Neuronal stem cell (in vitro differentiated cells): ENCODE data around the gene ATP8B4.

ENCODE experiments used
- DNase-seq: peaks from one replicate; pipeline ENCODE4 v3.0.0-alpha.2; 2013; ENCODE audit warnings: low spot score
- H2AFZ ChIP-seq: one replicate; pipeline ENCODE4 v1.6.1; 2013; ENCODE audit warnings: mild to moderate bottlenecking, low read length, inconsistent platforms
- H2AK5ac ChIP-seq: 2 replicates; pipeline ENCODE4 v1.6.1; 2013; ENCODE audit warnings: low read depth, mild to moderate bottlenecking, inconsistent platforms, low read length, moderate library complexity, mixed read lengths
- H2BK120ac ChIP-seq: 2 replicates; pipeline ENCODE4 v1.6.1; 2013; ENCODE audit warnings: low read depth, mild to moderate bottlenecking, inconsistent platforms, low read length, moderate library complexity, mixed read lengths
- H2BK12ac ChIP-seq: one replicate; pipeline ENCODE4 v1.6.1; 2013; ENCODE audit warnings: low read length, inconsistent platforms
- H2BK15ac ChIP-seq: 2 replicates; pipeline ENCODE4 v1.6.1; 2013; ENCODE audit warnings: mild to moderate bottlenecking, low read length, inconsistent platforms, mixed read lengths
- H2BK5ac ChIP-seq: one replicate; pipeline ENCODE4 v1.6.1; 2013; ENCODE audit warnings: inconsistent platforms, mild to moderate bottlenecking, low read length, moderate library complexity
- H3K14ac ChIP-seq: one replicate; pipeline ENCODE4 v1.6.1; 2013; ENCODE audit warnings: low read length, inconsistent platforms
- H3K18ac ChIP-seq: 2 replicates; pipeline ENCODE4 v1.6.1; 2013; ENCODE audit warnings: low read length, inconsistent platforms
- H3K23ac ChIP-seq: 2 replicates; pipeline ENCODE4 v1.6.1; 2013; ENCODE audit warnings: low read depth, mild to moderate bottlenecking, mixed read lengths, low read length, inconsistent platforms; ENCODE audit not compliant: poor library complexity
- H3K27ac ChIP-seq: replicated peaks from 3 replicates; pipeline ENCODE4 v1.5.1; 2013; ENCODE audit warnings: low read length, inconsistent platforms
- H3K27me3 ChIP-seq, 3 experiments: 2 replicates each; pipeline ENCODE4 v1.6.1; 2013; ENCODE audit warnings: low read length in 3 of 3, mild to moderate bottlenecking in 2 of 3, inconsistent platforms in 1 of 3, low read depth in 1 of 3, mixed read lengths in 1 of 3, moderate library complexity in 1 of 3; ENCODE audit not compliant: control insufficient read depth in 3 of 3, insufficient read depth in 3 of 3
- H3K36me3 ChIP-seq, 2 donors: replicated peaks in 1 of 2; 2 replicates each; pipeline ENCODE4 v1.6.1; 2013; ENCODE audit warnings: low read length in 2 of 2; ENCODE audit not compliant: control insufficient read depth in 2 of 2, insufficient read depth in 2 of 2
- H3K4ac ChIP-seq: 2 replicates; pipeline ENCODE4 v1.6.1; 2013; ENCODE audit warnings: inconsistent platforms, mild to moderate bottlenecking, low read length, moderate library complexity
- H3K4me1 ChIP-seq, 2 donors: 1 replicate in 1 of 2; 2 replicates in 1 of 2; pipeline ENCODE4 v1.6.1; 2013; ENCODE audit warnings: low read length in 2 of 2, low read depth in 1 of 2; ENCODE audit not compliant: control insufficient read depth in 2 of 2, insufficient read depth in 1 of 2
- H3K4me2 ChIP-seq: one replicate; pipeline ENCODE4 v1.6.1; 2013; ENCODE audit warnings: mild to moderate bottlenecking, low read length, inconsistent platforms; ENCODE audit not compliant: insufficient read depth, poor library complexity, severe bottlenecking
- H3K4me3 ChIP-seq, 2 donors: 2 replicates each; pipeline ENCODE4 v1.5.1; 2013; ENCODE audit warnings: low read length in 2 of 2, mild to moderate bottlenecking in 2 of 2, inconsistent platforms in 1 of 2, moderate library complexity in 1 of 2
- H3K79me1 ChIP-seq: one replicate; pipeline ENCODE4 v1.6.1; 2013; ENCODE audit warnings: low read depth, mild to moderate bottlenecking, inconsistent platforms, low read length, moderate library complexity
- H3K9ac ChIP-seq: one replicate; pipeline ENCODE4 v1.6.1; 2013; ENCODE audit warnings: mild to moderate bottlenecking, low read depth, low read length, inconsistent platforms; ENCODE audit not compliant: poor library complexity
- H3K9me3 ChIP-seq, 2 donors: replicated peaks in 1 of 2; 2 replicates each; pipeline versions ENCODE3 to v1.6.1; 2013; ENCODE audit warnings: low read length in 2 of 2, mild to moderate bottlenecking in 2 of 2, inconsistent platforms in 1 of 2, low read depth in 1 of 2, mixed read lengths in 1 of 2, moderate library complexity in 1 of 2; ENCODE audit not compliant: control insufficient read depth in 2 of 2, insufficient read depth in 1 of 2
- H4K8ac ChIP-seq: one replicate; pipeline ENCODE4 v1.6.1; 2013; ENCODE audit warnings: low read depth, mild to moderate bottlenecking, inconsistent platforms, low read length, moderate library complexity
- H4K91ac ChIP-seq: one replicate; pipeline ENCODE4 v1.6.1; 2013; ENCODE audit warnings: low read length, low read depth, mild to moderate bottlenecking, inconsistent platforms; ENCODE audit not compliant: poor library complexity
- WGBS, 2 donors: extraction: QIAGEN DNeasy Blood & Tissue Kit; methylation state at CpG; one replicate each; pipeline ENCODE4 v1.1.7; 2013; ENCODE audit warnings: missing lambda C conversion rate in 2 of 2, mixed read lengths in 1 of 2; ENCODE audit not compliant: insufficient read length in 2 of 2, insufficient replicate concordance in 1 of 2; ENCODE audit errors: extremely low coverage in 2 of 2; 5-methylcytosine and 5-hydroxymethylcytosine counted together
- small RNA-seq: library from polyadenylated mRNA; stranded (forward); fragments of <200 nt; extraction: miRNeasy Mini kit (QIAGEN cat#:217004); gene quantifications from one replicate; pipeline ENCODE3, GENCODE V24; 2013; ENCODE audit not compliant: insufficient read depth

The ATP8B4 gene

GRCh38 chr15:49810720-49811119 lies 308.3 kb downstream of the ATP8B4 start:
- Histone ChIP-seq H3K4ac (no peak overlapping the region), H3K4me3 (no peak overlapping the region), H3K23ac (no peak overlapping the region), H2AK5ac (no peak overlapping the region), H3K4me2 (no peak overlapping the region), H2BK12ac (no peak overlapping the region), H3K18ac (no peak overlapping the region), H3K9me3 (no peaks in the 10 kb centered on the region), H2BK120ac (no peak overlapping the region), H3K27ac (no peak overlapping the region), H3K36me3 (no peaks in the 10 kb centered on the region), H3K27me3 (no peaks in the 10 kb centered on the region), H3K9ac (no peak overlapping the region), H4K8ac (no peak overlapping the region), H3K14ac (no peak overlapping the region), H2BK5ac (no peak overlapping the region), H2BK15ac (no peak overlapping the region), H4K91ac (no peak overlapping the region), H3K4me1 (no peaks in the 10 kb centered on the region), H3K79me1 (no peaks in the 10 kb centered on the region), H2AFZ (no peak overlapping the region)
- no peak for DNase-seq

- H2BK15ac ChIP-seq = no peak overlapping the region
- H3K9me3 ChIP-seq = no peaks in the 10 kb centered on the region
- no peak overlapping the region for H2BK12ac ChIP-seq
- H3K79me1 ChIP-seq = no peaks in the 10 kb centered on the region
- H3K4ac ChIP-seq = no peak overlapping the region
- no peak overlapping the region for H3K9ac ChIP-seq
- no peak overlapping the region for H2AK5ac ChIP-seq
- no peak overlapping the region for H3K27ac ChIP-seq
- no peak overlapping the region for H2BK120ac ChIP-seq
- no peak overlapping the region for H3K14ac ChIP-seq
- no peaks in the 10 kb centered on the region for H3K27me3 ChIP-seq
- H2BK5ac ChIP-seq = no peak overlapping the region
- no peak for DNase-seq
- H3K4me3 ChIP-seq = no peak overlapping the region
- WGBS, 2 donors = no CpG with 5 or more reads among the region's 2 CpGs
- H3K4me1 ChIP-seq = no peaks in the 10 kb centered on the region
- H3K23ac ChIP-seq = no peak overlapping the region
- no peak overlapping the region for H4K8ac ChIP-seq
- H3K36me3 ChIP-seq = no peaks in the 10 kb centered on the region
- H3K4me2 ChIP-seq = no peak overlapping the region
- H3K18ac ChIP-seq = no peak overlapping the region
- H2AFZ ChIP-seq = no peak overlapping the region
- H4K91ac ChIP-seq = no peak overlapping the region
These were observed 309.0 kb downstream of the ATP8B4 start for GRCh38 chr15:49809894-49810609.

- no CpG with 5 or more reads among the region's 1 CpG for WGBS, 2 donors
- H3K27ac ChIP-seq = no peak overlapping the region
- no peaks in the 10 kb centered on the region for H3K9me3 ChIP-seq
- no peak overlapping the region for H4K8ac ChIP-seq
- H3K79me1 ChIP-seq = no peaks in the 10 kb centered on the region
- no peaks in the 10 kb centered on the region for H3K36me3 ChIP-seq
- no peak overlapping the region for H3K18ac ChIP-seq
- no peak overlapping the region for H3K9ac ChIP-seq
- DNase-seq = no peak
- no peak overlapping the region for H2BK120ac ChIP-seq
- no peak overlapping the region for H3K23ac ChIP-seq
- H2AFZ ChIP-seq = no peak overlapping the region
- no peak overlapping the region for H2BK5ac ChIP-seq
- H3K4me3 ChIP-seq = no peak overlapping the region
- no peak overlapping the region for H2AK5ac ChIP-seq
- no peaks in the 10 kb centered on the region for H3K27me3 ChIP-seq
- no peak overlapping the region for H4K91ac ChIP-seq
- H2BK12ac ChIP-seq = no peak overlapping the region
- H3K14ac ChIP-seq = no peak overlapping the region
- H3K4me2 ChIP-seq = no peak overlapping the region
- H3K4me1 ChIP-seq = no peaks in the 10 kb centered on the region
- no peak overlapping the region for H2BK15ac ChIP-seq
- H3K4ac ChIP-seq = no peak overlapping the region
These were observed 310.7 kb downstream of the ATP8B4 start for GRCh38 chr15:49808341-49808740.

Small RNAs within 50 kb of the gene (small RNA-seq; reads per million reads assigned to genes)
- gene RNA5SP394 = 6.7 reads per million, percentile 37 among the genes with 10 or more reads in this experiment
